ENCODE results near the gene CCN6.

The CCN6 gene

DNA sequence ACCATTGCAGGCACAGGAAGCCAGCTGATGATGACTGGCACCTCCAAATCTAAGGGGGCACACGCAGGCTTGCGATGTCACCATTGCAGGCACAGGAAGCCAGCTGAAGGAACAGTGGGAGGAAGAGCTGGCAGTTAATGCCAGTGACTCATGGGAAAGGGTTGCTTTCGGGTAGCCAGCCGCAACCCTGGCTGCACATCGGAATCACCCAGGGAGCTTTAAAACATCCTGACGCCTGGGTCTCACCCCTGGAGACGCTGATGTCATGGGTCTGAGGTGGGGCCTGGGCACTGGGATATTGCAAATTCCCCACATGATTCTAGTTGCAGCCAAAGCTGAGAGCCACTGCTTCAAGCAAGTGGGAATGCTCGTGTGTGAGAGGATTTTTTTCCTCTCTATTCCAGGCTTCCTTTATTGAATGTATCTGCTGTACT, 16.1 kb upstream of the CCN6 start:
- H4K20me1 ChIP-seq (ENCODE audit: insufficient read depth) = no peaks in the 10 kb centered on the region
- no peak overlapping the region for H3K4me2 ChIP-seq
- H3K27me3 ChIP-seq (ENCODE audit: insufficient read depth, low read depth) = no peaks in the 10 kb centered on the region
- no peaks in the 10 kb centered on the region for H3K36me3 ChIP-seq (ENCODE audit: insufficient read depth)
- no peak overlapping the region for H3K9ac ChIP-seq
- H3K4me3 ChIP-seq (IDR thresholded peaks at IDR 0.05; ENCODE audit: insufficient read depth, low read depth, low read length) = no peak overlapping the region
- TF ChIP-seq, protein P1, sequence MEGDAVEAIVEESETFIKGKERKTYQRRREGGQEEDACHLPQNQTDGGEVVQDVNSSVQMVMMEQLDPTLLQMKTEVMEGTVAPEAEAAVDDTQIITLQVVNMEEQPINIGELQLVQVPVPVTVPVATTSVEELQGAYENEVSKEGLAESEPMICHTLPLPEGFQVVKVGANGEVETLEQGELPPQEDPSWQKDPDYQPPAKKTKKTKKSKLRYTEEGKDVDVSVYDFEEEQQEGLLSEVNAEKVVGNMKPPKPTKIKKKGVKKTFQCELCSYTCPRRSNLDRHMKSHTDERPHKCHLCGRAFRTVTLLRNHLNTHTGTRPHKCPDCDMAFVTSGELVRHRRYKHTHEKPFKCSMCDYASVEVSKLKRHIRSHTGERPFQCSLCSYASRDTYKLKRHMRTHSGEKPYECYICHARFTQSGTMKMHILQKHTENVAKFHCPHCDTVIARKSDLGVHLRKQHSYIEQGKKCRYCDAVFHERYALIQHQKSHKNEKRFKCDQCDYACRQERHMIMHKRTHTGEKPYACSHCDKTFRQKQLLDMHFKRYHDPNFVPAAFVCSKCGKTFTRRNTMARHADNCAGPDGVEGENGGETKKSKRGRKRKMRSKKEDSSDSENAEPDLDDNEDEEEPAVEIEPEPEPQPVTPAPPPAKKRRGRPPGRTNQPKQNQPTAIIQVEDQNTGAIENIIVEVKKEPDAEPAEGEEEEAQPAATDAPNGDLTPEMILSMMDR (conservative IDR thresholded peaks at IDR 0.05; ENCODE audit: low read depth, low read length) = no peak
- no peak overlapping the region for H3K27ac ChIP-seq
- peaks cover 3% of the 10 kb centered on the region for H3K4me1 ChIP-seq (ENCODE audit: low read depth, poor library complexity, severe bottlenecking)
- no peak overlapping the region for H2AFZ ChIP-seq (ENCODE audit: low read depth)
- H3K79me2 ChIP-seq (ENCODE audit: insufficient read depth, low read depth) = no peaks in the 10 kb centered on the region

DNA sequence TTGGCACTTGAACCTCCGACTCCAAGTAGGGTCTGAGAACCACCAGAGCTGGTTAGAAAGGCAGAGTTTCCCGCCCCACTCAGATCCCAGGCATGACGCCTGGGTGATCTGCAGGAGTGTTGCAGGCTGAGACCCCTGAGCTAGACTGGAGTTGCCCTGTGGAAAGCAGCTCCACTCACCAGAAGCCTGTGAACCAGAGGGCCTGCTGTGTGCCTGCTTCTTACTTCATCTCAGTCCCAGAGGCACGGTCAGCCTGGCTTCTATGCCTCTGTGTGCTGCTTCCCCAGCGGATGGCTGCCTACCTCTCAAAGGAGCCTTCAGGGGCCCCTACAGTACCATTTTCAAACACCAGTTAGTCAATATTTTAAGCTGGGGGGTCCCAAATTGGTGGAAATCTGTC, 15.6 kb upstream of the CCN6 start:
- H3K36me3 ChIP-seq (ENCODE audit: insufficient read depth) = no peaks in the 10 kb centered on the region
- TF ChIP-seq, protein P1 (conservative IDR thresholded peaks at IDR 0.05; ENCODE audit: low read depth, low read length) = no peak
- H3K79me2 ChIP-seq (ENCODE audit: insufficient read depth, low read depth) = no peaks in the 10 kb centered on the region
- H4K20me1 ChIP-seq (ENCODE audit: insufficient read depth) = no peaks in the 10 kb centered on the region
- no peak overlapping the region for H3K4me3 ChIP-seq (IDR thresholded peaks at IDR 0.05; ENCODE audit: insufficient read depth, low read depth, low read length)
- no peak overlapping the region for H3K9ac ChIP-seq
- no peak overlapping the region for H3K4me2 ChIP-seq
- H2AFZ ChIP-seq (ENCODE audit: low read depth) = no peak overlapping the region
- H3K4me1 ChIP-seq (ENCODE audit: low read depth, poor library complexity, severe bottlenecking) = peaks cover 4% of the 10 kb centered on the region
- H3K27ac ChIP-seq = no peak overlapping the region
- no peaks in the 10 kb centered on the region for H3K27me3 ChIP-seq (ENCODE audit: insufficient read depth, low read depth)

DNA sequence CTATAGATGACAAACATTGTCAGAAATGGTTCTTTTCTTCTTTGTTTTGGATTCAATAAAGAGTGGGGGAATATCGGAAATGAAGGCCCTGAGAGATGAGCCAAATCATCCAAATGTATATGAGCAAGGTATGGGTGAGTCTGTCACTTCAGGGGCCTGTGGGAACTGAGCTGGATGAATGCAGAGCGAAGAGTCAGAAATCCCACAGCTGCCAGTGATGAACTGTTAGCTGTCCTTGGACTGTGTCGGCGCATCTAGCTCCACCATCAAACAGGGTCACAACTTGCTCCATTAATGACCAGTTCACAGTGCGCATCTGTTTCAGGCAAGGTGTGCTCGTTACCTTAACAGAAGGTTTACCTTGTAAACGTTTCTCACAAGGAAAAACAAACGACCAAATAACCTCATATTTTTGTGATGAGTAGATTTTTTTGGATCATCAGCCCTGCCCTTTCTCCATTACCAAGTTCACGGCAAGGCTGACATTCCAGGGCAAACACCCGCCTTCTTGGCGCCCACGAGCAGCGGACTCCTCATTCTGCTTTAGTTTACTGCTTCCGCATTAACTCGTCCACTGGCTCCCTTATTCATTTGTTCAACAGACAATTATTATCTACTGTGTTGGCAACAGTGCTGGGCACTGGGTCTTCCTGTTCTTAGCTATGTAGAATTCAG, 15.0 kb upstream of the CCN6 start:
- H3K36me3 ChIP-seq (ENCODE audit: insufficient read depth) = no peaks in the 10 kb centered on the region
- no peaks in the 10 kb centered on the region for H4K20me1 ChIP-seq (ENCODE audit: insufficient read depth)
- H3K4me1 ChIP-seq (ENCODE audit: low read depth, poor library complexity, severe bottlenecking) = peaks cover 4% of the 10 kb centered on the region
- no peaks in the 10 kb centered on the region for H3K27me3 ChIP-seq (ENCODE audit: insufficient read depth, low read depth)
- no peak overlapping the region for H3K4me3 ChIP-seq (IDR thresholded peaks at IDR 0.05; ENCODE audit: insufficient read depth, low read depth, low read length)
- TF ChIP-seq, protein P1 (conservative IDR thresholded peaks at IDR 0.05; ENCODE audit: low read depth, low read length) = no peak
- H3K9ac ChIP-seq = no peak overlapping the region
- H2AFZ ChIP-seq (ENCODE audit: low read depth) = no peak overlapping the region
- no peak overlapping the region for H3K27ac ChIP-seq
- no peaks in the 10 kb centered on the region for H3K79me2 ChIP-seq (ENCODE audit: insufficient read depth, low read depth)
- H3K4me2 ChIP-seq = no peak overlapping the region

DNA sequence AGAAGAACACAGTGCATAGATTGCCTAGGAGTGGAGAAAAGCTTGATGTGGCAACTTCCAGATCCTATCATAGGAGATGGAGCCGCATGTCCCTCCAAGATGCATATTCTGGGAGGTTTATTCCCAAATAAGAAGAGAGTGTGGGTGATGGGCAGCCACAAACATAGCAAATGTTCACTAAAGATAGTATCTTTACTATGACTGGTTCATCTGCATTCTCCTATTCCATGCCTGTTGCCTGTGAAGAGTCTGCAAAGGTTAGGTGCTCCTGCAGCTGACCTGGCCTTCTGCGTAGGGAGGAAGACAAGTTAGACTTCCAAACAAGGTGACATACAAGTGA, 14.5 kb upstream of the CCN6 start:
- no peak overlapping the region for H3K4me3 ChIP-seq (IDR thresholded peaks at IDR 0.05; ENCODE audit: insufficient read depth, low read depth, low read length)

More for the DNA sequence above, 14.5 kb upstream of the CCN6 start:
- Histone ChIP-seq H4K20me1 (ENCODE audit: insufficient read depth) (no peaks in the 10 kb centered on the region), H3K4me1 (ENCODE audit: low read depth, poor library complexity, severe bottlenecking) (peaks cover 4% of the 10 kb centered on the region), H3K9ac (no peak overlapping the region), H3K4me2 (no peak overlapping the region), H2AFZ (ENCODE audit: low read depth) (no peak overlapping the region), H3K79me2 (ENCODE audit: insufficient read depth, low read depth) (no peaks in the 10 kb centered on the region), H3K36me3 (ENCODE audit: insufficient read depth) (no peaks in the 10 kb centered on the region), H3K27ac (no peak overlapping the region), H3K27me3 (ENCODE audit: insufficient read depth, low read depth) (no peaks in the 10 kb centered on the region)
- TF ChIP-seq, protein P1 (conservative IDR thresholded peaks at IDR 0.05; ENCODE audit: low read depth, low read length) = no peak
